HepG2 (cell line): Measurements from ENCODE around the gene DYNC1LI1. TPM values are rescaled to one million over a fixed set of nuclear protein-coding genes. Genes with fewer than 3 reads are reported as not detected.

Experiments
- ATAC-seq: fragments of 200-7000 bp; cut with Tn5 transposase; 3 replicates; pipeline ENCODE4 v1.9.1; 2020; ENCODE audit warnings: mild to moderate bottlenecking, moderate library complexity
- BruUV-seq: library from RNA; stranded (reverse); fragments of 400-500 nt; replicated peaks from 2 replicates; lab custom pipeline; 2021; lab: Mats Ljungman, UMichigan
- CTCF ChIA-PET: fragments of 300-600 bp; formaldehyde crosslinking; extraction: SDS; loops from one replicate; lab custom pipeline; 2021; ENCODE audit warnings: low total read pairs, inconsistent platforms, low intra/inter-chr PET ratio; lab: Yijun Ruan, JAX
- POLR2A ChIA-PET: fragments of 350-600 bp; sonication (Branson Sonifier 250); formaldehyde crosslinking; loops from one replicate; lab custom pipeline; 2020; ENCODE audit warnings: antibody characterized with exemption, inconsistent platforms; lab: Yijun Ruan, JAX
- DNase-seq: peaks from one replicate; pipeline ENCODE4 v3.0.0-alpha.2; 2015; ENCODE audit warnings: low spot score
- FAIRE-seq: peaks from 3 replicates; lab custom pipeline; 2011; peaks lifted over from hg19 to GRCh38; lab: Jason Lieb, UNC
- H2AFZ ChIP-seq: one replicate; pipeline ENCODE4 v1.6.1; 2011; ENCODE audit warnings: low read length, inconsistent platforms
- H3K27ac ChIP-seq: fragments of 300-600 bp; 3 replicates; pipeline ENCODE4 v1.8.0; 2011; ENCODE audit warnings: mixed run types, mild to moderate bottlenecking, mixed read lengths, low read length, inconsistent platforms; ENCODE audit not compliant: insufficient read depth; ENCODE audit errors: extremely low read length
- H3K27me3 ChIP-seq, 2 experiments: fragments of 200-600 bp in 1 of 2; 2 replicates in 1 of 2; 3 replicates in 1 of 2; pipeline versions ENCODE4 v1.6.0 to v1.8.0; 2011; ENCODE audit warnings: low read length in 2 of 2, mild to moderate bottlenecking in 2 of 2, moderate library complexity in 2 of 2, inconsistent platforms in 1 of 2; ENCODE audit not compliant: insufficient read depth in 2 of 2, control insufficient read depth in 1 of 2
- H3K36me3 ChIP-seq, 2 experiments: fragments of 200-600 bp in 1 of 2; replicated peaks in 1 of 2; 2 replicates in 1 of 2; 3 replicates in 1 of 2; pipeline versions ENCODE4 v1.5.1 to v1.8.0; 2011; ENCODE audit warnings: low read length in 2 of 2, inconsistent platforms in 1 of 2; ENCODE audit not compliant: insufficient read depth in 2 of 2, control insufficient read depth in 1 of 2
- H3K4me1 ChIP-seq: 2 replicates; pipeline ENCODE4 v1.5.1; 2012; ENCODE audit warnings: low read length, inconsistent platforms; ENCODE audit not compliant: insufficient read depth
- H3K4me2 ChIP-seq: 2 replicates; pipeline ENCODE4 v1.6.0; 2011; ENCODE audit warnings: low read depth, low read length, inconsistent platforms
- H3K4me3 ChIP-seq, 3 experiments: fragments of 200-600 bp in 1 of 3; sonication (generic), shearing (Covaris generic) in 1 of 3; replicated peaks in 1 of 3; 2 replicates each; pipeline ENCODE4 v1.5.1; 2011 to 2016; ENCODE audit warnings: low read length in 3 of 3, inconsistent platforms in 2 of 3, low read depth in 2 of 3, mild to moderate bottlenecking in 2 of 3, control low read depth in 1 of 3, mixed read lengths in 1 of 3; ENCODE audit not compliant: insufficient read depth in 1 of 3
- H3K79me2 ChIP-seq: one replicate; pipeline ENCODE4 v1.6.1; 2011; ENCODE audit warnings: low read length, inconsistent platforms; ENCODE audit not compliant: insufficient read depth
- H3K9ac ChIP-seq: 2 replicates; pipeline ENCODE4 v1.6.0; 2011; ENCODE audit warnings: mild to moderate bottlenecking, low read depth, low read length, inconsistent platforms; ENCODE audit not compliant: insufficient read depth
- H3K9me3 ChIP-seq: 2 replicates; pipeline ENCODE4 v1.5.1; 2012; ENCODE audit warnings: mild to moderate bottlenecking, low read length
- H4K20me1 ChIP-seq: 2 replicates; pipeline ENCODE4 v1.6.0; 2011; ENCODE audit warnings: inconsistent platforms, mild to moderate bottlenecking, low read length, moderate library complexity; ENCODE audit not compliant: insufficient read depth
- CEBPB ChIP-seq: IDR thresholded peaks from 2 replicates; pipeline ENCODE4 v1.6.1; 2011; ENCODE audit warnings: low read depth, low read length, improper control_type of control experiment, borderline replicate concordance
- CHCHD3 ChIP-seq: sonication (generic); formaldehyde crosslinking; IDR thresholded peaks from 2 replicates; pipeline ENCODE4 v1.8.0; 2022; ENCODE audit warnings: mild to moderate bottlenecking, missing genetic modification reagents, moderate library complexity
- HNRNPK ChIP-seq: fragments of 200-400 bp; formaldehyde crosslinking; IDR thresholded peaks from 2 replicates; pipeline ENCODE4 v1.6.1; 2018; ENCODE audit warnings: low read length, low read depth, moderate library complexity, mild to moderate bottlenecking; ENCODE audit not compliant: poor library complexity, severe bottlenecking
- SMAD9 ChIP-seq: sonication (generic); formaldehyde crosslinking; IDR thresholded peaks from 2 replicates; pipeline ENCODE4 v1.5.1; 2020; ENCODE audit warnings: mild to moderate bottlenecking, missing genetic modification reagents
- ZNF260 ChIP-seq: sonication (generic); formaldehyde crosslinking; IDR thresholded peaks from 2 replicates; pipeline ENCODE4 v1.4.0; 2020; ENCODE audit warnings: missing genetic modification reagents, low read depth, mild to moderate bottlenecking, borderline replicate concordance
- ZNF446 ChIP-seq: sonication (generic); formaldehyde crosslinking; IDR thresholded peaks from 2 replicates; pipeline ENCODE4 v1.5.0; 2020; ENCODE audit warnings: mild to moderate bottlenecking, missing genetic modification reagents
- ZNF792 ChIP-seq: IDR thresholded peaks from 2 replicates; pipeline ENCODE4 v1.6.1; 2016
- ZNF891 ChIP-seq: sonication (generic); formaldehyde crosslinking; IDR thresholded peaks from 2 replicates; pipeline ENCODE4 v1.5.0; 2020; ENCODE audit warnings: mild to moderate bottlenecking, missing genetic modification reagents
- WGBS: methylation state at CpG from one replicate; pipeline ENCODE4 v1.1.6; 2017; ENCODE audit warnings: low lambda C conversion rate; 5-methylcytosine and 5-hydroxymethylcytosine counted together
- in situ Hi-C: cut with HindIII; loops from 2 replicates; pipeline ENCODE4 v1.10.0; 2017; ENCODE audit warnings: low pct_unique_long_range_greater_than_20kb; ENCODE audit not compliant: extremely low pct_ligation_motif_present
- intact Hi-C: fragments of 100-400 bp; cut with micrococcal nuclease; formaldehyde crosslinking; loops from one replicate; pipeline ENCODE4 v1.10.0; 2022; ENCODE audit not compliant: unreplicated experiment
- polyA plus RNA-seq, 8 experiments: library from polyadenylated mRNA; depleted of rRNA in 3 of 8; stranded (reverse) in 7 of 8; unstranded in 1 of 8; fragments of >200 nt; fragmentation: Illumina TruSeq in 4 of 8; extraction: Trizol in 4 of 8; gene quantifications; 2 replicates each; pipeline versions ENCODE4 v1.2.1 to v1.2.3, GENCODE V29; 2011 to 2016; ENCODE audit warnings: low read depth in 4 of 8, missing spikeins in 1 of 8, mixed read lengths in 1 of 8; ENCODE audit not compliant: insufficient read depth in 1 of 8
- total RNA-seq, 5 experiments: library from RNA; depleted of rRNA; stranded (reverse); fragments of >200 nt; fragmentation: Illumina TruSeq; extraction: Trizol; gene quantifications; 2 replicates each; pipeline ENCODE4 v1.2.3, GENCODE V29; 2016; ENCODE audit warnings: low read depth in 1 of 5
- TF ChIP-seq, protein P1 (sequence below): sonication (generic); formaldehyde crosslinking; IDR thresholded peaks from 2 replicates; pipeline ENCODE4 v1.4.0; 2020; ENCODE audit warnings: missing genetic modification reagents

Gene DYNC1LI1
- total and polyA plus RNA-seq, 2 of the 13 experiments (the other 11 are each of a cell fraction or from before 2014, with no cell fraction given), result 13.4 to 37.1 TPM

DNA sequence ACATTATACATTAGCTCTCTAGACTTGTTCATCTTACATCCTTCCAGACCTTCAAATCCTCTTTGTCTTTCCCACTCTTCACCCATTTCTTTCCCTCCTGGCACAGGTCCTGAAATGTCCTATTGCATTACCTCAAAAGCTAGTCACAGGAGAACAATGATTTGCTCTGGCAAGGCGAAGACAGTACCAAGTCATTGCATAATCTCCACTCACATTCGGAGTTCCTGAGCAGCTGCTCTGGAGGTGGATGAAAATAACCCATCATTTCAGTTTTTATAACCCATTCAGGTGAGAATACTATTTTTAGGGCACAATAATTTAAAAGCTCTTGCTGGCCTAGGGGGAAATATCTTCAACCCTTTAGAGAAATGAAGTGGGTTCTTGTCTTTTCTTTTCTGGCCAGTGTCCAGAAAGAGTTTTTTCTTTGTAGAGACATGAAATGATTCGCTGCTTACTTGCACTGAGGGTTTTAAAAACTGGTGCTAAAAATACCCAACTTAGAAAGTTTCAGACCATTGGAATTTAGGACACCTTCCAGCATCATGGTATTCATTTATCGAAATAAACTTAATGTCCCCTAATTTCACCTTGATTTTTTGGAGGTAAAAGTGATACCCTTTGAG is 23.4 kb upstream of the DYNC1LI1 start:
- H3K27me3 ChIP-seq, result peaks cover 0 to 12% of the 10 kb centered on the region in 2 experiments; a peak in 3 of 5 replicates
- no TSS peak for BruUV-seq
- ChIA-PET CTCF (no interaction called here), POLR2A (no interaction called here)
- H3K36me3 ChIP-seq, result no peaks in the 10 kb centered on the region
- no peak for ATAC-seq
- in situ Hi-C loops (no loop called here), intact Hi-C loops (no loop called here)
- 7% methylated on average over 4 of the region's 4 CpGs for WGBS
- no peak overlapping the region for H3K4me2 ChIP-seq
- no peak for FAIRE-seq
- no peak overlapping the region for H2AFZ ChIP-seq
- H3K27ac ChIP-seq, result no peak overlapping the region
- H3K9ac ChIP-seq, result no peak overlapping the region
- no peak for DNase-seq
- H3K4me3 ChIP-seq, result no peak overlapping the region
- TF ChIP-seq CEBPB (0 out of 2 replicates have a peak, but pooled peaks have one; percentile 34), ZNF260 (no peak), ZNF891 (CRISPR knock-in tag) (no peak)
- no peaks in the 10 kb centered on the region for H3K79me2 ChIP-seq
- H3K4me1 ChIP-seq, result peaks cover 11% of the 10 kb centered on the region
- H4K20me1 ChIP-seq, result no peaks in the 10 kb centered on the region
- no peaks in the 10 kb centered on the region for H3K9me3 ChIP-seq

DNA sequence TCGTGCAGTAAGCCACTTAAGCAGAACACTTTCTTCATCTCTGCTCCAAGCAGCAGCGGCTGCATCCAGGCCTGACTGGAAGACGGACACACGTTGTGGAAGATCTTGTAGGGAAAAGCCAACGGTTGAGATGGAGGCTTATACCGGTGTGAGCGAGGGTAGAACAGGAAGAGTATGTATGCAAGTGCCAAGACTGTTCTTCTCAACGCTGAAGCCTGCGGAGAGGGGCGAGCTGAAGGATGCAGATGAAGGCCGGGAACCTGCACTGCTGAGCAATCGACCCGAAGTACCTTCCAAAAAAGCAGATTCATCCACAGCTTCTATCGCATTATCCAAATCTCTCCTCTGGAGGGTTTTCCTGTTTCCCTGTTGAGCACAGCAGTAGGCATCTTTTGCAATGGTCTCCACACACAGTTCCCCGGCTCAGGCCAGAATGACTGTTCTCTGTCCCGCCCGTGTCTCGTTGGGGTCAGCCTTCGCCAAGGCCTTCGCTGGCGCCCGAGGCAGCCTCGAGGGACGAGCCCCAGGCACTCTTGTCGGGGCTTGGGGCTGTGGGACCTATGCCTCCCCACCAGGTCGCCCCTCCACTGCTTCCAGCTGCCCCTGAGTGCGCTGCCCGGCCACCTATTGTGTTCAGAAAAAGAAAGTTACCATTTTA is 22.2 kb upstream of the DYNC1LI1 start:
- Histone ChIP-seq H3K27ac (no peak overlapping the region), H3K36me3 (no peaks in the 10 kb centered on the region), H3K4me2 (no peak overlapping the region), H3K4me3 (no peak overlapping the region), H2AFZ (no peak overlapping the region), H4K20me1 (no peaks in the 10 kb centered on the region), H3K9me3 (no peaks in the 10 kb centered on the region), H3K27me3 (peaks cover 0 to 12% of the 10 kb centered on the region in 2 experiments; a peak in 3 of 5 replicates), H3K9ac (no peak overlapping the region), H3K4me1 (peaks cover 11% of the 10 kb centered on the region), H3K79me2 (no peaks in the 10 kb centered on the region)
- TF ChIP-seq CHCHD3 (CRISPR knock-in tag), result no peak
- TF ChIP-seq SMAD9 (CRISPR knock-in tag), result no peak
- TF ChIP-seq, protein P1, sequence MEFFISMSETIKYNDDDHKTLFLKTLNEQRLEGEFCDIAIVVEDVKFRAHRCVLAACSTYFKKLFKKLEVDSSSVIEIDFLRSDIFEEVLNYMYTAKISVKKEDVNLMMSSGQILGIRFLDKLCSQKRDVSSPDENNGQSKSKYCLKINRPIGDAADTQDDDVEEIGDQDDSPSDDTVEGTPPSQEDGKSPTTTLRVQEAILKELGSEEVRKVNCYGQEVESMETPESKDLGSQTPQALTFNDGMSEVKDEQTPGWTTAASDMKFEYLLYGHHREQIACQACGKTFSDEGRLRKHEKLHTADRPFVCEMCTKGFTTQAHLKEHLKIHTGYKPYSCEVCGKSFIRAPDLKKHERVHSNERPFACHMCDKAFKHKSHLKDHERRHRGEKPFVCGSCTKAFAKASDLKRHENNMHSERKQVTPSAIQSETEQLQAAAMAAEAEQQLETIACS (CRISPR knock-in tag), result no peak
- TF ChIP-seq ZNF446 (CRISPR knock-in tag), result no peak
- TF ChIP-seq HNRNPK, result peak; percentile 3
- TF ChIP-seq ZNF792 (CRISPR knock-in tag), result no peak
- 64% methylated on average over 21 of the region's 28 CpGs for WGBS
- intact Hi-C loops (no loop called here), in situ Hi-C loops (no loop called here)
- ATAC-seq (no peak), DNase-seq (no peak), FAIRE-seq (no peak)
- CTCF ChIA-PET, result no interaction called here
- POLR2A ChIA-PET, result no interaction called here
- no TSS peak for BruUV-seq
